RPMI8226 (cell line): ENCODE results near the gene PRKCA.
"Not testable (repeated sequence)": the region's sequence is repeated elsewhere in the genome, so short reads cannot be mapped to it uniquely, and the experiment has no call there.

Source experiments
- DNase-seq: peaks from one replicate; pipeline ENCODE4 v3.0.0-alpha.2; 2015

Gene PRKCA

GRCh38 chr17:66695098-66695497, 392.7 kb downstream of the PRKCA start:
- DNase-seq = no peak

GRCh38 chr17:66698270-66698669, 395.9 kb downstream of the PRKCA start:
- no peak for DNase-seq

DNA sequence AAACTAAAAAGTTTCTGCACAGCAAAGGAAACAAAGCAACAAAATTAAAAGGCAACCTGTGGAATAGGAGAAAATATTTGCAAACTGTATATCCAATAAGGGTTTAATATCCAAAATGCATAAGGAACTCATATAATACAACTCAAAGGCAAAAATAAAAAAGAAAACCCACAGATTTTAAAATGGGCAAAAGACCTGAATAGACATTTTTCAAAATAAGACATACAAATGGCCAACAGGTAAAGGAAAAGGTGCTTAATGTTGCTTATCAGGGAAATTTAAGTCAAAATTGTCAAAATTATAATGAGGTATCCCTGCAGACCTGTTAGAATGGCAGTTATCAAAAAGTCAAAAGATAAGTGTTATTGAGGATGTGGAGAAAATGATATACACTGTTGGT, 399.0 kb downstream of the PRKCA start:
- no peak for DNase-seq

GRCh38 chr17:66702106-66702936, 399.9 kb downstream of the PRKCA start:
- DNase-seq = no peak

DNA sequence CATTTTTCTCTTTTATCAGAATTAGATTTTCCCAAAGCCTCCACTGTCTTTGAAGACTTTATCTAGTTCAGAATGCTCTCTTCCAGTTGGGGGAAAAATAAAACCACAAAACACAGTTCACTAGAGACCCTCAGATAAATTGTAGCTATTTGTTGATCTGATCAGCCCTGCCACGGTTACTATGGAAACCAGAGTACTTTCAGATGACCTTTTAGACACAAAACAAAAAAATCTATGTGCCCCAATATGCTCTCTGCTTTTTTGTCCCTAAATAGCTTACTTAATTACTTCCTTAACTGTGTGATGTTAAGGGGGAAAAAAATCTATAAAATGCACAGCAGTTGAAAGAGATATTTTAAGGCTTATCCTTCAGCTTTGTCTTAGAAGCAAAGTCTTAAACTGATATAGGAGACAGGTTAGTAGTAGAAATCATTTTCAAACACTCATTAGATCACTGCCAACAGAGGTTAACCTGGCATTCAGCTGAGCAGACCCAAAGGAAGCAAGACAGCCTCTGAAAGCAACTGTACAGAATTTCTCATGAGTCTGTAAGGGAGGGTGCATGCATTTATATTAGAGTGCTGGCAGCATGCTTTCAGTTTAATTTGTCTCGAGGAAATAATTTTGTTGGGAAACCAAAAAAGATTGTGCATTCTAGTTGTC, 402.6 kb downstream of the PRKCA start:
- peak; percentile 39 for DNase-seq

DNA sequence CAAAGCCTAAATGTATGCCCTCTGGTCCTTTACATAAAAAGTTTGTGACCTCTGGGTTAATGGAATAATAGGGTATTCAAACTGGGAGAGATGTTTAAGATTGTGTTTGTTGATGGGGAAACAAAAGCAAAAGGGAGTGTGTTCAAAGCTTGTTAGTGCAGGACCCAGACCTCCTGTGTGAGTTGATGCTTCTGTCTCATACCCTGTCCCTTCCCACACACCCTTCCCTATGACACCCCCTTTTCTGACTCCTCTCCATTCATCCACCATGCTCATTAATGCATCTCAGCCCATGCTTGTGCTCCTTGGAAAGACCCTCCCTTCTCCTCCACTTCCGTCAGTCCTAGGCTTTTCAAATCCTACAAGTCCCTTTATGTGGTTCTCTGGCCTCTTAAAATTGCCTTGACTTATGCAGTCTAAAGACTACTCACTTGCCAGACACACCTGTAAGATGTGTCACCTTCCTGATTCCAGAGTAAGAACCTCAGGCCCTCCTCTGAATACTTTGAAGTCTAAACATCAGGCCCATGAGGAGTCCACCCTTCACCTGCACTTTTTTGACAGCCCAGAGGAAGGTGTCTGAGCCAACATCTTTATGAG, 404.5 kb downstream of the PRKCA start:
- peak; percentile 13 for DNase-seq

DNA sequence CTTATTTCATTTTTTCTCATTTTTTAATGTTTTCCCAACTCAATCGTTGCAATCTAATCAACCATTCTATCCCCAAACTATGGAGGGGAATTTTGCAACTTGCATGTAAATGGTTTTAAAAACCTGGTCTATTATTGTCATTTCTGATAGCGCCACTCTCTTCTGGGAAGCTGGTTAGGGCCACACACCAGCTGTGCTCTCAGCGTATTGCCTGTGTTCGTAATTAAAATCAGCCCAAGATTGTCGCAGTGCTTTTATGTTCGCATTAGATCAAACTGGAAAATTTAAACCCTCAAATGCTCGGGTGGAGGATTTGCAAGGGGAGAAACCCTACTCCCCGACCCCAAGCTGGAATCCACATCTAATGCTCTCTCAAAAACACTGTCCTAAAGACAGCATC, 409.0 kb downstream of the PRKCA start:
- DNase-seq = peak; percentile 17

DNA sequence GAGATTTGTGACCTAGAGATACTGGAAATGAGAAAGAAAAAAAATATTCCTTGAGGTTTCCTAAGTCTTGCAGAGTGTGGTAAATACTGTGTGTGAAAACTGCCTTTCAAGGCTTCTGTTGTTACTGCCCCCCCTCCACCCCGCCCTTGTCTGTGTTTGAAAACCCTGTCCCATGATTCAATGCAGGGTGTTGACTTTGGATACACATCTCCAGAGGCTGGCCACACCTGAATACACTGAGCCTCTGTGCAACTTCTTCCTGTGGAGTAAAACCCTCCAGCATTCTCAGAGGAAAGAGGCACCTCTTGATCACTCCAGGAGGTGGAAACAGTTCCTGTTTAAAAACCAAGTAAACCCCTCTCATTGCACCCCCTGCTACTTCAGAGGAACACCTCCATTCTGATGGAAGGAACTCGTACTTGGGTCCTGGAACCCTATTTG, 409.5 kb downstream of the PRKCA start:
- DNase-seq = peak; percentile 58

- DNase-seq = no peak
Measured at GRCh38 chr17:66712453-66712852, 410.0 kb downstream of the PRKCA start.

- not testable (repeated sequence) for DNase-seq
Measured at GRCh38 chr17:66713021-66713532, 410.7 kb downstream of the PRKCA start.

- peak; percentile 64 for DNase-seq
Measured at GRCh38 chr17:66713533-66714042, 411.2 kb downstream of the PRKCA start.

- DNase-seq = peak; percentile 29
Measured at GRCh38 chr17:66714046-66715023, 411.9 kb downstream of the PRKCA start.

DNA sequence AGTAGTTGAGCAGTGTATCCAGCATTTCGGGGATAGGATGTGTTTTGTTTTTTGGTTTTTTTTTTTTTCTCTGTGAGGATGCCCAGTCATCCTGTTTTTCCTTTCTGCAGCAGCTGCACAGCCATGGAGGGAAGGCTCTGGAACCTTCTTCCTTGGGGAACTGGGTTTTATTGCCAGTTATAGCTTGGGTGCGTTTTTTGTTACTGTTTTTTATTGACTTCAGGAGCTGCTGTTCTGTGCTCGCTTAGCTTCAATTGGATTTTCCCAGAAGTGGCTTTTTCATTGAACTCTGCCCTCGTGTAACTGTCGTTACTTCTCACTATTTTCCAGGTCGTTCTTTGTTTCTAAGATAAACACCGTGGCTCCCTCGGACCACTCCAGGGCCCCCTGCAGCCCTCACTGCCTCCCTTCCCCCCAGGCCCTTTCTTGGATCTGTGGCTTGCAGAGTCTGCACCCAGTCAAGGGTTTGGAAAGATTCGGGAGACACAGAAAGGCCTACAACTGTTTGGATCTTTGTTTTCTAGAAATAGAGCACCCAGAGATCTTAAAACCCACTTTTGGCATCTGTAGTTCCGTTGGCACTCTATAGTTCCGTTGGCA, 412.8 kb downstream of the PRKCA start:
- no peak for DNase-seq

- DNase-seq = peak; percentile 76
Measured at GRCh38 chr17:66715745-66716156, 413.3 kb downstream of the PRKCA start.

DNA sequence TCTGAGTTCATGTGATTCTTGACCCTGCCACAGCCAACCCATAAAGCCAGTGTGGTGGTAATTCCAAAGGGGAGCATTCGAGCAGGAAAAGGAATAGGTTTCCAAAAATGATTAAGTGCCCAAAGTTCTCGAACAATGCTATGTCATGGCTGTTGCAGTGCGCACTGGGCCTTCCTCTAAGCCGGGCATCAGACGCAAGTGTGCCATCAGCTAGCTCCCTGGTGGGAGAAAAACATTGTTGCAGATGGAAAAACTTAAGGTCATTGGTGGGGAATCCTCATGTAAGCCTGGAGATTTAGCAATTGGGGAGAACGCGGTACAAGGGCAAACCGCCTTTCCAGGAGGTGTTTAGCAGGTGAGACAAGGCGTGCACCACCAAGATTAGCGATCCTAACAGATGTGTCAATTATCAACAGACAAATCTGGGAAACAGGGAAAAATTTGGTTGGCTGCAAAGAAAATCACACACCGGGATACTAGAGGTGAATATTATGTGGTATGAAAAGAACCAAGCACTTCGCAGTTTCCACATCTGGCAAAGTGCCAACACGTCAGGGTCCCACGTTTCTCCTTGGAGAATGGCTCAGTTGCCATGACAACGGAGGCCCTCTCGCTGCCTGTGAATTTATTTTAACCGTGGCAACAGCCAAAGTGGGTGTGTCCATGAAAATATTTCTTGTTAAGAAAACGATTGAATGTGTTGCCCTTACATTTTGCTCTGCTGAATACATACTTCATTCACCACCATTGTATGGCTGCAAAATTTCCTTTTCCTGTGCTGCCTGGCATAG, 414.0 kb downstream of the PRKCA start:
- DNase-seq = no peak

- DNase-seq = no peak
Measured at GRCh38 chr17:66717641-66718058, 415.2 kb downstream of the PRKCA start.

DNA sequence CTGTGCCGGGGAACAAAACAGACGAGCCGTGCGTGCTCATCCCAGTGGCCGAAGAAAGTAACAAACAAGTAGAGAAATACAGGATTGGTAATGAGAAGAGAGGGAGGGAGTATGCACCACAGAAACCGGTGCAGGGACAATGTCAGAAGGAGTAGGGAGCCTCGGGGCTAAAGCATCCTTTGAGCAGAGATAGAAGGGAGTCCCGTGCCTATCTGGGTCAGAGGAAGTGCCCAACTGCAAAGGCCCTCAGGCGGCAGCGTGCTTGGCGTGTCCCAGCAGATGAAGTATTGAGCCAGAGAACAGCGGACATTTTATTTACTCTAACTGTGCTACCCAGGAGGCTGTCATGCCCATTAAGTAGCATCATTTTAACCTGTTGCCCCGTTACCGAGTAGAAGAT, 417.6 kb downstream of the PRKCA start:
- DNase-seq = no peak

- no peak for DNase-seq
Measured at GRCh38 chr17:66720567-66720966, 418.2 kb downstream of the PRKCA start.

DNA sequence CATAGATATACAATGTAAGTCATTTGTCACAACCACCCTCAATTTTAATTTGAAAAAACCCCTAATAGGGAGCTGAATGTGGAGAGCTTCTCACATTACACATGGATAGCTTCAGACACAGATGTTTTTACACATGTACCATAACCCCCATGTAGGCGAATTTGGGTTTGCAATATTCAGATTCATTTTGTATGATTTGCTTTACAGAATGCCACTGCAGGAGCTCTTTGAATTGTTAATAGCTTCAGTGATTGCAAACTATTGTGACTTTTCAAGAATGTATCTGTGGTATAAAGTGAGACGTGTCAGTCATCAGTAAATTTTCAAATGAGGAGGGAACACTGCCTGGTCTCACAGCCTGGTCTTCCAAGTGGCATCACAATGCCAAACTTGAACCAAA, 419.9 kb downstream of the PRKCA start:
- no peak for DNase-seq

GRCh38 chr17:66724581-66725341, 422.3 kb downstream of the PRKCA start:
- DNase-seq = no peak
